H9 (cell line): ENCODE data around the gene RAI14. TPM values are rescaled to one million over a fixed set of nuclear protein-coding genes. Genes with fewer than 3 reads are reported as not detected.

Source experiments
- DNase-seq: peaks from one replicate; pipeline ENCODE4 v3.0.0-alpha.2; 2017
- H2AFZ ChIP-seq: one replicate; pipeline ENCODE4 v1.6.1; 2013; ENCODE audit warnings: mild to moderate bottlenecking, low read length, control low read depth, moderate library complexity
- H2AK5ac ChIP-seq: 2 replicates; pipeline ENCODE4 v1.6.1; 2013; ENCODE audit warnings: low read length, control low read depth, mixed read lengths; ENCODE audit not compliant: insufficient read length
- H2BK120ac ChIP-seq: one replicate; pipeline ENCODE4 v1.6.1; 2013; ENCODE audit warnings: low read depth, mild to moderate bottlenecking, low read length, control low read depth, inconsistent platforms; ENCODE audit not compliant: poor library complexity, severe bottlenecking
- H2BK12ac ChIP-seq: 2 replicates; pipeline ENCODE4 v1.6.1; 2013; ENCODE audit warnings: low read length, control low read depth, mixed read lengths, low read depth; ENCODE audit not compliant: insufficient read length
- H2BK15ac ChIP-seq: 2 replicates; pipeline ENCODE4 v1.6.1; 2013; ENCODE audit warnings: low read depth, low read length, control low read depth
- H2BK20ac ChIP-seq: one replicate; pipeline ENCODE4 v1.6.1; 2013; ENCODE audit warnings: low read depth, mild to moderate bottlenecking, low read length, control low read depth, inconsistent platforms; ENCODE audit not compliant: poor library complexity, severe bottlenecking
- H2BK5ac ChIP-seq: 2 replicates; pipeline ENCODE4 v1.6.1; 2013; ENCODE audit warnings: low read length, control low read depth, mixed read lengths; ENCODE audit not compliant: insufficient read length
- H3K14ac ChIP-seq: 2 replicates; pipeline ENCODE4 v1.6.1; 2013; ENCODE audit warnings: low read length, control low read depth; ENCODE audit not compliant: insufficient read depth
- H3K18ac ChIP-seq: 2 replicates; pipeline ENCODE4 v1.6.1; 2013; ENCODE audit warnings: low read depth, mild to moderate bottlenecking, mixed read lengths, low read length, control low read depth; ENCODE audit not compliant: insufficient read length
- H3K23ac ChIP-seq: 2 replicates; pipeline ENCODE4 v1.6.1; 2013; ENCODE audit warnings: low read length, control low read depth, mixed read lengths, low read depth; ENCODE audit not compliant: insufficient read length
- H3K23me2 ChIP-seq: 2 replicates; pipeline ENCODE4 v1.6.1; 2013; ENCODE audit warnings: low read depth, mild to moderate bottlenecking, mixed read lengths, low read length, control low read depth; ENCODE audit not compliant: insufficient read length, poor library complexity, severe bottlenecking
- H3K27ac ChIP-seq: 2 replicates; pipeline ENCODE4 v1.5.1; 2013; ENCODE audit warnings: low read length, control low read depth, mixed read lengths, low read depth; ENCODE audit not compliant: insufficient read length
- H3K27me3 ChIP-seq: 2 replicates; pipeline ENCODE4 v1.6.1; 2013; ENCODE audit warnings: low read length, control low read depth, inconsistent platforms; ENCODE audit not compliant: insufficient read depth
- H3K4ac ChIP-seq: 2 replicates; pipeline ENCODE4 v1.6.1; 2013; ENCODE audit warnings: low read depth, mild to moderate bottlenecking, control low read depth, inconsistent platforms, low read length, moderate library complexity
- H3K4me1 ChIP-seq: 2 replicates; pipeline ENCODE4 v1.6.1; 2013; ENCODE audit warnings: low read length, control low read depth, inconsistent platforms; ENCODE audit not compliant: insufficient read depth
- H3K4me2 ChIP-seq: 2 replicates; pipeline ENCODE4 v1.6.1; 2013; ENCODE audit warnings: low read length, control low read depth, mixed read lengths; ENCODE audit not compliant: insufficient read length, insufficient read depth
- H3K56ac ChIP-seq: 2 replicates; pipeline ENCODE4 v1.6.1; 2013; ENCODE audit warnings: low read depth, mild to moderate bottlenecking, mixed read lengths, low read length, control low read depth; ENCODE audit not compliant: insufficient read length
- H3K79me1 ChIP-seq: 2 replicates; pipeline ENCODE4 v1.6.1; 2013; ENCODE audit warnings: low read depth, mild to moderate bottlenecking, moderate library complexity, low read length, control low read depth, inconsistent platforms; ENCODE audit not compliant: insufficient read depth, poor library complexity, severe bottlenecking
- H3K79me2 ChIP-seq: 2 replicates; pipeline ENCODE4 v1.6.1; 2013; ENCODE audit warnings: low read length, control low read depth, inconsistent platforms; ENCODE audit not compliant: insufficient read depth
- H3K9ac ChIP-seq: 2 replicates; pipeline ENCODE4 v1.6.1; 2013; ENCODE audit warnings: low read length, control low read depth, mixed read lengths; ENCODE audit not compliant: insufficient read length; ENCODE audit errors: extremely low read depth
- H3K9me3 ChIP-seq: one replicate; pipeline ENCODE4 v1.6.1; 2013; ENCODE audit warnings: low read depth, low read length, inconsistent platforms; ENCODE audit not compliant: control insufficient read depth
- H3T11ph ChIP-seq: one replicate; pipeline ENCODE4 v1.6.1; 2013; ENCODE audit warnings: mild to moderate bottlenecking, low read length, control low read depth, inconsistent platforms
- H4K20me1 ChIP-seq: one replicate; pipeline ENCODE4 v1.6.1; 2013; ENCODE audit not compliant: control insufficient read depth, insufficient read length, insufficient read depth
- H4K5ac ChIP-seq: 2 replicates; pipeline ENCODE4 v1.6.1; 2013; ENCODE audit warnings: low read depth, mild to moderate bottlenecking, mixed read lengths, low read length, control low read depth; ENCODE audit not compliant: insufficient read length
- H4K8ac ChIP-seq: replicated peaks from 2 replicates; pipeline ENCODE4 v1.6.1; 2013; ENCODE audit warnings: low read length, control low read depth, mixed read lengths, low read depth; ENCODE audit not compliant: insufficient read length
- H4K91ac ChIP-seq: 2 replicates; pipeline ENCODE4 v1.6.1; 2013; ENCODE audit warnings: low read depth, mild to moderate bottlenecking, moderate library complexity, mixed read lengths, low read length, control low read depth; ENCODE audit not compliant: insufficient read length
- H3K27ac Mint-ChIP-seq, 3 experiments: 2 replicates in 2 of 3; 3 replicates in 1 of 3; pipeline ENCODE4 v1.8.0; 2020 to 2021; ENCODE audit warnings: mixed read lengths in 3 of 3, mild to moderate bottlenecking in 1 of 3, moderate library complexity in 1 of 3
- H3K27me3 Mint-ChIP-seq: 2 replicates; pipeline ENCODE4 v1.8.0; 2021; ENCODE audit warnings: low read depth, mild to moderate bottlenecking, moderate library complexity, mixed read lengths
- H3K36me3 Mint-ChIP-seq, 3 experiments: 2 replicates in 2 of 3; 3 replicates in 1 of 3; pipeline ENCODE4 v1.8.0; 2020 to 2021; ENCODE audit warnings: low read depth in 3 of 3, mixed read lengths in 3 of 3; ENCODE audit not compliant: insufficient read depth in 1 of 3
- H3K4me1 Mint-ChIP-seq, 2 experiments: 2 replicates each; pipeline ENCODE4 v1.8.0; 2020; ENCODE audit warnings: mixed read lengths in 2 of 2
- H3K4me3 Mint-ChIP-seq, 2 experiments: 2 replicates in 1 of 2; 3 replicates in 1 of 2; pipeline ENCODE4 v1.8.0; 2020 to 2021; ENCODE audit warnings: mild to moderate bottlenecking in 2 of 2, mixed read lengths in 2 of 2, moderate library complexity in 1 of 2
- H3K9me3 Mint-ChIP-seq, 2 experiments: 2 replicates in 1 of 2; 3 replicates in 1 of 2; pipeline ENCODE4 v1.8.0; 2020; ENCODE audit warnings: mild to moderate bottlenecking in 2 of 2, mixed read lengths in 2 of 2, moderate library complexity in 1 of 2
- WGBS: extraction: QIAGEN DNeasy Blood & Tissue Kit; methylation state at CpG from one replicate; pipeline ENCODE4 v1.1.7; 2013; ENCODE audit warnings: missing lambda C conversion rate, low lambda C conversion rate, mixed read lengths; ENCODE audit not compliant: insufficient read length; ENCODE audit errors: extremely low coverage; 5-methylcytosine and 5-hydroxymethylcytosine counted together
- total RNA-seq: library from RNA; stranded (reverse); gene quantifications from 2 replicates; pipeline ENCODE4 v1.2.1, GENCODE V29; 2021
- TF ChIP-seq, protein P1 (sequence below): fragments of 200-600 bp; sonication (generic); conservative IDR thresholded peaks from 3 replicates; pipeline ENCODE4 v1.8.0; 2021; ENCODE audit warnings: antibody characterized with exemption, mild to moderate bottlenecking

The RAI14 gene
- total RNA-seq, 1 experiment from 2014 or later: 127 TPM

DNA sequence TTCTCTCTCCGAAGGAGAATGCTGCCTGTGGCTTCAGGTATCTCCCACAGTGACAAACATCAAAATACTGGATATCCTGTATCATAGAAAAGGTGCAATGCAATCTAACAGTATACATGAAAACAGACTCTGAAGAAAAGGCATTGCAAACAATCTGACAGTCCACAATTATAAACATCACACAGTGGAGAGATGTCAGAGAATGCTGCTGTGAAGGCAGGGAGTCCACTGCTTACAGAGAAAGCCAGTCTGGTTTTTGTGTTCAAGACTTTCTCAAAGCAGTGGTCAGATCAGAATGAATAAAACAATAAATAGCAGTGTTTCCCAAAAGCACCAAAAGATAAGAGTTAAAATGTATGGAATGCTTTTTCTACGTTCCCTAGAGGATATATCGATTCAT, 211.5 kb downstream of the RAI14 start:
- H3K4me2 ChIP-seq: no peak overlapping the region
- DNase-seq: no peak
- no peak overlapping the region for H2AFZ ChIP-seq
- H3K14ac ChIP-seq: no peak overlapping the region
- H3T11ph ChIP-seq: no peak overlapping the region
- Mint-ChIP-seq H3K4me3 (no peak overlapping the region), H3K27me3 (no peaks in the 10 kb centered on the region), H3K27ac (no peak overlapping the region), H3K9me3 (no peaks in the 10 kb centered on the region), H3K4me1 (peaks cover 31 to 34% of the 10 kb centered on the region in 2 experiments), H3K36me3 (no peaks in the 10 kb centered on the region)
- no peaks in the 10 kb centered on the region for H3K79me1 ChIP-seq
- no peak overlapping the region for H2AK5ac ChIP-seq
- no peak overlapping the region for H3K23ac ChIP-seq
- H3K23me2 ChIP-seq: no peaks in the 10 kb centered on the region
- no peaks in the 10 kb centered on the region for H4K20me1 ChIP-seq
- H2BK15ac ChIP-seq: no peak overlapping the region
- no peaks in the 10 kb centered on the region for H3K79me2 ChIP-seq
- H3K4me1 ChIP-seq: peaks cover 11% of the 10 kb centered on the region; the same call in 1 of the 2 replicates
- H2BK12ac ChIP-seq: no peak overlapping the region
- H4K8ac ChIP-seq: no peak overlapping the region
- no peak overlapping the region for H2BK20ac ChIP-seq
- H3K18ac ChIP-seq: no peak overlapping the region
- WGBS: no CpG with 5 or more reads among the region's 3 CpGs
- H4K5ac ChIP-seq: no peak overlapping the region
- no peaks in the 10 kb centered on the region for H3K27me3 ChIP-seq
- H3K4ac ChIP-seq: no peak overlapping the region
- H3K56ac ChIP-seq: no peak overlapping the region
- no peak overlapping the region for H4K91ac ChIP-seq
- TF ChIP-seq, protein P1, sequence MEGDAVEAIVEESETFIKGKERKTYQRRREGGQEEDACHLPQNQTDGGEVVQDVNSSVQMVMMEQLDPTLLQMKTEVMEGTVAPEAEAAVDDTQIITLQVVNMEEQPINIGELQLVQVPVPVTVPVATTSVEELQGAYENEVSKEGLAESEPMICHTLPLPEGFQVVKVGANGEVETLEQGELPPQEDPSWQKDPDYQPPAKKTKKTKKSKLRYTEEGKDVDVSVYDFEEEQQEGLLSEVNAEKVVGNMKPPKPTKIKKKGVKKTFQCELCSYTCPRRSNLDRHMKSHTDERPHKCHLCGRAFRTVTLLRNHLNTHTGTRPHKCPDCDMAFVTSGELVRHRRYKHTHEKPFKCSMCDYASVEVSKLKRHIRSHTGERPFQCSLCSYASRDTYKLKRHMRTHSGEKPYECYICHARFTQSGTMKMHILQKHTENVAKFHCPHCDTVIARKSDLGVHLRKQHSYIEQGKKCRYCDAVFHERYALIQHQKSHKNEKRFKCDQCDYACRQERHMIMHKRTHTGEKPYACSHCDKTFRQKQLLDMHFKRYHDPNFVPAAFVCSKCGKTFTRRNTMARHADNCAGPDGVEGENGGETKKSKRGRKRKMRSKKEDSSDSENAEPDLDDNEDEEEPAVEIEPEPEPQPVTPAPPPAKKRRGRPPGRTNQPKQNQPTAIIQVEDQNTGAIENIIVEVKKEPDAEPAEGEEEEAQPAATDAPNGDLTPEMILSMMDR: no peak
- no peak overlapping the region for H3K9ac ChIP-seq
- no peak overlapping the region for H2BK5ac ChIP-seq
- H2BK120ac ChIP-seq: no peak overlapping the region
- H3K27ac ChIP-seq: no peak overlapping the region
- H3K9me3 ChIP-seq: no peaks in the 10 kb centered on the region
